Gastrocnemius medialis (tissue), 4 donors: Measurements from ENCODE around the gene HTRA3. TPM values are rescaled to one million over a fixed set of nuclear protein-coding genes. Genes with fewer than 3 reads are reported as not detected.

Experiments
- ATAC-seq, 2 donors: fragments of 150-250 bp; one replicate each; pipeline ENCODE4 v1.9.1; 2016
- DNase-seq, 2 donors: peaks; one replicate each; pipeline ENCODE4 v3.0.0-alpha.2; 2019
- H3K27ac ChIP-seq, 4 donors: fragments of 200-600 bp; sonication (generic); 1 replicate in 1 of 4; 2 replicates in 3 of 4; pipeline ENCODE4 v1.5.1; 2016 to 2018; ENCODE audit warnings: mild to moderate bottlenecking in 2 of 4, moderate library complexity in 1 of 4
- H3K27me3 ChIP-seq, 3 donors: fragments of 200-600 bp; sonication (generic) in 2 of 3; 1 replicate in 1 of 3; 2 replicates in 2 of 3; pipeline versions ENCODE4 v1.5.1 to v1.6.0; 2016 to 2019; ENCODE audit warnings: mild to moderate bottlenecking in 1 of 3, moderate library complexity in 1 of 3
- H3K36me3 ChIP-seq, 2 donors: fragments of 200-600 bp; sonication (generic) in 1 of 2; one replicate each; pipeline ENCODE4 v1.5.1; 2017 to 2018
- H3K4me1 ChIP-seq, 2 donors: fragments of 200-600 bp; sonication (generic) in 1 of 2; one replicate each; pipeline ENCODE4 v1.5.1; 2016 to 2017; ENCODE audit warnings: mild to moderate bottlenecking in 2 of 2
- H3K4me3 ChIP-seq, 4 donors: fragments of 200-600 bp; sonication (generic) in 3 of 4; 1 replicate in 1 of 4; 2 replicates in 3 of 4; pipeline ENCODE4 v1.5.1; 2016 to 2019; ENCODE audit warnings: mild to moderate bottlenecking in 2 of 4
- H3K9me3 ChIP-seq, 3 donors: fragments of 200-600 bp; sonication (generic) in 2 of 3; 1 replicate in 1 of 3; 2 replicates in 2 of 3; pipeline ENCODE4 v1.5.1; 2016 to 2019
- CTCF ChIP-seq, 5 experiments: fragments of 450-650 bp in 3 of 5; fragments of 200-600 bp in 2 of 5; sonication (generic) in 2 of 5; IDR thresholded peaks in 4 of 5; conservative IDR thresholded peaks in 1 of 5; 1 replicate in 4 of 5; 2 replicates in 1 of 5; pipeline ENCODE4 v1.5.1; 2016 to 2019; ENCODE audit warnings: antibody characterized with exemption in 5 of 5, mild to moderate bottlenecking in 3 of 5, moderate library complexity in 3 of 5
- POLR2A ChIP-seq, 2 donors: fragments of 450-650 bp; IDR thresholded peaks; one replicate each; pipeline ENCODE4 v1.6.1; 2017; ENCODE audit warnings: antibody characterized with exemption in 2 of 2, mild to moderate bottlenecking in 2 of 2, moderate library complexity in 2 of 2
- in situ Hi-C, 4 donors: fragments of 200-750 bp; cut with MboI; loops; one replicate each; pipeline versions ENCODE4 v1.15.0 to v1.8.0; 2017; ENCODE audit warnings: low sequenced_read_pairs in 4 of 4
- intact Hi-C: fragments of 100-400 bp; cut with DNase I; formaldehyde crosslinking; loops from one replicate; pipeline ENCODE4 v1.15.1; 2023; ENCODE audit warnings: low total_unique reads
- total RNA-seq, 4 donors: library from RNA; depleted of rRNA; stranded (reverse); fragments of >200 nt; gene quantifications; one replicate each; pipeline versions ENCODE4 v1.1.0 to v1.2.3, GENCODE V29; 2016

Gene HTRA3
- total RNA-seq, 4 donors from 2014 or later = 8.4 to 22.2 (median 16.0) TPM

DNA sequence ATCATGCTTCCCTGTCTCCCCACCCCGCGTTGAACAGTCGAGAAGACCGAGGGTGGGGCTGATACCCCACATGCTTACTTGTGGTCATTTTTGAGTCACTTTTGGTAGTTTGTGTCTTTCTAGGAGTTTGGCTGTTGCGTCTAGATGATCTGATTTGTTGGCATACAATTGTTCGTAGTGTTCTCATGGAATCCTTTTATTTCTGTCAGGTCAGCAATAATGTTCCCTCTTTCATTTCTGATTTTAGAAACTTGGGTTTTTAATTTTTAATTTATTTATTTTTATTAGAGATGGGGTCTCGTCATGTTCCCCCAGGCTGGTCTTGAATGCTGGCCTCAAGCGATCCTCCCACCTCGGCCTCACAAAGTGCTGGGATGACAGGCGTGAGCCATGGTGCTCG is 39.5 kb upstream of the HTRA3 start:
- TF ChIP-seq POLR2A (IDR thresholded peaks at IDR 0.05) = no peak
- no peak for TF ChIP-seq CTCF (IDR thresholded peaks at IDR 0.05 in 4 of 5, conservative IDR thresholded peaks at IDR 0.05 in 1 of 5)
- no peak for ATAC-seq
- Histone ChIP-seq H3K4me1 (peaks cover 14% of the 10 kb centered on the region in 2 donors), H3K36me3 (no peaks in the 10 kb centered on the region), H3K4me3 (no peak overlapping the region), H3K27ac (no peak overlapping the region), H3K9me3 (no peaks in the 10 kb centered on the region), H3K27me3 (no peaks in the 10 kb centered on the region)
- in situ Hi-C loops (no loop called here), intact Hi-C loops (no loop called here)
- no peak for DNase-seq

GRCh38 chr4:8230891-8231290 is 38.7 kb upstream of the HTRA3 start:
- Histone ChIP-seq H3K36me3 (no peaks in the 10 kb centered on the region), H3K4me1 (peaks cover 14% of the 10 kb centered on the region in 2 donors), H3K4me3 (no peak overlapping the region), H3K27me3 (no peaks in the 10 kb centered on the region), H3K27ac (no peak overlapping the region), H3K9me3 (no peaks in the 10 kb centered on the region)
- ATAC-seq = no peak
- in situ Hi-C loops = no loop called here
- intact Hi-C loops = no loop called here
- TF ChIP-seq POLR2A (IDR thresholded peaks at IDR 0.05) (no peak), CTCF (IDR thresholded peaks at IDR 0.05 in 4 of 5, conservative IDR thresholded peaks at IDR 0.05 in 1 of 5) (no peak)
- DNase-seq = no peak

- intact Hi-C loops (no loop called here), in situ Hi-C loops (no loop called here)
- TF ChIP-seq CTCF (IDR thresholded peaks at IDR 0.05 in 4 of 5, conservative IDR thresholded peaks at IDR 0.05 in 1 of 5) (no peak), POLR2A (IDR thresholded peaks at IDR 0.05) (no peak)
- H3K4me1 ChIP-seq = peaks cover 14% of the 10 kb centered on the region in 2 donors
- ATAC-seq (no peak), DNase-seq (no peak)
- H3K27ac ChIP-seq = no peak overlapping the region
- H3K27me3 ChIP-seq = no peaks in the 10 kb centered on the region
- H3K36me3 ChIP-seq = no peaks in the 10 kb centered on the region
- no peaks in the 10 kb centered on the region for H3K9me3 ChIP-seq
- H3K4me3 ChIP-seq = no peak overlapping the region
These were observed 38.0 kb upstream of the HTRA3 start for GRCh38 chr4:8231551-8232049.

DNA sequence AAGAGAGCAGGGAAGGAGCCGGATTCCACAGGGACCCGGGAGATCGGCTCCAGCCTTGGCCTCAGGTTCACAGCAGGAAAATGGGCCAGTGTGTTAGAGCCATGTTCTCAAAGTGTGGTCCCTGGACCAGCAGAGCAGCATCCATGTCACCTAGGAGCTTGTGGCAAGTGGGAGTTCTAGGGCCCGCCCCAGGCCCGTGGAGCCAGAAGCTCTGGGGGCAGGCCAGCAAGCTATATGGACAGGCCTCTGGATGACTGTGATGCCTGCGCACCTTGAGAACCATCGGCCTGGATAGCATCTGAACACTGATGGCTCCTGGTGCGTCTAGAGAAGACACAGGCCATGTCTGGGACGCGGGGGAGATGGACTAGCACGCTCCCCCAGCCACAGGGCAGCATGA is 36.8 kb upstream of the HTRA3 start:
- in situ Hi-C loops (no loop called here), intact Hi-C loops (no loop called here)
- TF ChIP-seq POLR2A (IDR thresholded peaks at IDR 0.05) (no peak), CTCF (IDR thresholded peaks at IDR 0.05 in 4 of 5, conservative IDR thresholded peaks at IDR 0.05 in 1 of 5) (no peak)
- Histone ChIP-seq H3K4me1 (peaks cover 14% of the 10 kb centered on the region in 2 donors), H3K27me3 (no peaks in the 10 kb centered on the region), H3K4me3 (no peak overlapping the region), H3K27ac (no peak overlapping the region), H3K9me3 (no peaks in the 10 kb centered on the region), H3K36me3 (no peaks in the 10 kb centered on the region)
- DNase-seq (no peak), ATAC-seq (no peak)
